HUES6 (cell line): ENCODE results near the gene LCE1C.

ENCODE experiments used
- H3K27ac ChIP-seq: 2 replicates; pipeline ENCODE4 v1.7.0; 2013; ENCODE audit warnings: low read depth, mild to moderate bottlenecking, low read length, inconsistent platforms
- H3K27me3 ChIP-seq: 2 replicates; pipeline ENCODE4 v1.6.1; 2013; ENCODE audit warnings: low read length; ENCODE audit not compliant: control insufficient read depth, insufficient read depth
- H3K36me3 ChIP-seq: 2 replicates; pipeline ENCODE4 v1.6.1; 2013; ENCODE audit warnings: low read length; ENCODE audit not compliant: control insufficient read depth, insufficient read depth
- H3K4me1 ChIP-seq: 2 replicates; pipeline ENCODE4 v1.6.1; 2013; ENCODE audit warnings: low read length; ENCODE audit not compliant: control insufficient read depth, insufficient read depth
- H3K4me3 ChIP-seq: 2 replicates; pipeline ENCODE4 v1.5.1; 2013; ENCODE audit warnings: low read depth, low read length
- H3K9ac ChIP-seq: one replicate; pipeline ENCODE4 v1.6.1; 2013; ENCODE audit warnings: mild to moderate bottlenecking, low read length
- H3K9me3 ChIP-seq: 2 replicates; pipeline ENCODE4 v1.6.1; 2013; ENCODE audit warnings: low read depth, low read length; ENCODE audit not compliant: control insufficient read depth, insufficient read depth

The LCE1C gene

GRCh38 chr1:152796421-152796820 is 10.0 kb downstream of the LCE1C start, which contains the start of gene LCE1D:
TSS of gene LCE1D (plus strand) at chr1:152796721. CDS start at chr1:152797795, 1,074 bp downstream.
- Histone ChIP-seq H3K27me3 (no peaks in the 10 kb centered on the region), H3K9me3 (peaks cover 11% of the 10 kb centered on the region; the same call in 1 of the 2 replicates), H3K9ac (no peak within 1 kb of the TSS), H3K4me3 (no peak within 1 kb of the TSS), H3K4me1 (no peaks in the 10 kb centered on the region), H3K36me3 (no peaks in the 10 kb centered on the region), H3K27ac (no peak within 1 kb of the TSS)

GRCh38 chr1:152795686-152796085 is 10.8 kb downstream of the LCE1C start:
- Histone ChIP-seq H3K9me3 (peaks cover 9% of the 10 kb centered on the region; the same call in 1 of the 2 replicates), H3K27me3 (no peaks in the 10 kb centered on the region), H3K27ac (no peak overlapping the region), H3K4me1 (no peaks in the 10 kb centered on the region), H3K4me3 (no peak overlapping the region), H3K9ac (no peak overlapping the region), H3K36me3 (no peaks in the 10 kb centered on the region)

GRCh38 chr1:152786077-152786476 is 20.4 kb downstream of the LCE1C start, which contains the start of gene LCE1E:
TSS of gene LCE1E (plus strand) at chr1:152786257. CDS start at chr1:152787300, 1,043 bp downstream.
- H3K27me3 ChIP-seq, result no peaks in the 10 kb centered on the region
- no peak within 1 kb of the TSS for H3K9ac ChIP-seq
- peaks cover 7% of the 10 kb centered on the region; the same call in 1 of the 2 replicates for H3K4me1 ChIP-seq
- no peak within 1 kb of the TSS for H3K27ac ChIP-seq
- H3K4me3 ChIP-seq, result no peak within 1 kb of the TSS
- H3K9me3 ChIP-seq, result peaks cover 7% of the 10 kb centered on the region; the same call in 1 of the 2 replicates
- H3K36me3 ChIP-seq, result no peaks in the 10 kb centered on the region

- peaks cover 6% of the 10 kb centered on the region; the same call in 1 of the 2 replicates for H3K9me3 ChIP-seq
- no peaks in the 10 kb centered on the region for H3K36me3 ChIP-seq
- no peak overlapping the region for H3K4me3 ChIP-seq
- H3K9ac ChIP-seq, result no peak overlapping the region
- no peak overlapping the region for H3K27ac ChIP-seq
- peaks cover 7% of the 10 kb centered on the region; the same call in 1 of the 2 replicates for H3K4me1 ChIP-seq
- H3K27me3 ChIP-seq, result no peaks in the 10 kb centered on the region
These were observed 23.4 kb downstream of the LCE1C start for GRCh38 chr1:152783095-152783494.

GRCh38 chr1:152777510-152778137 is 28.8 kb downstream of the LCE1C start:
- Histone ChIP-seq H3K27me3 (no peaks in the 10 kb centered on the region), H3K9me3 (peaks cover 9% of the 10 kb centered on the region; the same call in 1 of the 2 replicates), H3K4me3 (no peak overlapping the region), H3K4me1 (no peaks in the 10 kb centered on the region), H3K9ac (no peak overlapping the region), H3K27ac (no peak overlapping the region), H3K36me3 (no peaks in the 10 kb centered on the region)

GRCh38 chr1:152776361-152776760 is 30.1 kb downstream of the LCE1C start:
- Histone ChIP-seq H3K4me1 (no peaks in the 10 kb centered on the region), H3K4me3 (no peak overlapping the region), H3K27me3 (no peaks in the 10 kb centered on the region), H3K27ac (no peak overlapping the region), H3K9ac (no peak overlapping the region), H3K36me3 (no peaks in the 10 kb centered on the region), H3K9me3 (peaks cover 13% of the 10 kb centered on the region; the same call in 1 of the 2 replicates)

- H3K4me3 ChIP-seq, result no peak within 1 kb of the TSS
- H3K27me3 ChIP-seq, result no peaks in the 10 kb centered on the region
- no peaks in the 10 kb centered on the region for H3K36me3 ChIP-seq
- H3K27ac ChIP-seq, result no peak within 1 kb of the TSS
- peaks cover 18% of the 10 kb centered on the region; the same call in 1 of the 2 replicates for H3K9me3 ChIP-seq
- H3K9ac ChIP-seq, result no peak within 1 kb of the TSS
- no peaks in the 10 kb centered on the region for H3K4me1 ChIP-seq
These were observed 31.6 kb downstream of the LCE1C start, which contains the start of gene LCE1F for GRCh38 chr1:152774875-152775274. TSS of gene LCE1F (plus strand) at chr1:152775140. CDS start at chr1:152776372, 1,232 bp downstream.

- Histone ChIP-seq H3K4me3 (no peak overlapping the region), H3K9ac (no peak overlapping the region), H3K27ac (no peak overlapping the region), H3K36me3 (no peaks in the 10 kb centered on the region), H3K9me3 (peaks cover 38% of the 10 kb centered on the region; the same call in 1 of the 2 replicates), H3K27me3 (no peaks in the 10 kb centered on the region; the same call in 1 of the 2 replicates), H3K4me1 (no peaks in the 10 kb centered on the region)
These were observed 36.0 kb downstream of the LCE1C start for GRCh38 chr1:152770411-152770810.

- H3K27ac ChIP-seq, result no peak overlapping the region
- H3K4me1 ChIP-seq, result no peaks in the 10 kb centered on the region
- H3K4me3 ChIP-seq, result no peak overlapping the region
- H3K36me3 ChIP-seq, result no peaks in the 10 kb centered on the region
- no peaks in the 10 kb centered on the region; the same call in 1 of the 2 replicates for H3K27me3 ChIP-seq
- no peak overlapping the region for H3K9ac ChIP-seq
- peaks cover 34% of the 10 kb centered on the region; the same call in 1 of the 2 replicates for H3K9me3 ChIP-seq
These were observed 37.5 kb downstream of the LCE1C start for GRCh38 chr1:152768847-152769533.

- H3K9ac ChIP-seq, result no peak overlapping the region
- no peaks in the 10 kb centered on the region for H3K4me1 ChIP-seq
- no peak overlapping the region for H3K4me3 ChIP-seq
- H3K36me3 ChIP-seq, result no peaks in the 10 kb centered on the region
- no peak overlapping the region for H3K27ac ChIP-seq
- H3K27me3 ChIP-seq, result peaks cover 8% of the 10 kb centered on the region; the same call in 1 of the 2 replicates
- peaks cover 45% of the 10 kb centered on the region; the same call in 1 of the 2 replicates for H3K9me3 ChIP-seq
These were observed 44.7 kb downstream of the LCE1C start for GRCh38 chr1:152761609-152762213.
